CD4-positive, alpha-beta T cell (primary cell): ENCODE measurements around the gene KRT75. TPM values are rescaled to one million over a fixed set of nuclear protein-coding genes. Genes with fewer than 3 reads are reported as not detected.
"Not testable (repeated sequence)": the region's sequence is repeated elsewhere in the genome, so short reads cannot be mapped to it uniquely, and the experiment has no call there.

Experiments
- ATAC-seq: fragments of 200-7000 bp; cut with Tn5 transposase; one replicate; pipeline ENCODE4 v1.10.0; 2022; ENCODE audit warnings: mild to moderate bottlenecking; ENCODE audit not compliant: poor library complexity
- CTCF ChIA-PET: fragments of 350-600 bp; sonication (Branson Sonifier 250); formaldehyde crosslinking; loops from one replicate; lab custom pipeline; 2021; ENCODE audit warnings: antibody characterized with exemption, inconsistent platforms; lab: Charles Lee
- POLR2A ChIA-PET: fragments of 350-600 bp; sonication (Branson Sonifier 250); formaldehyde crosslinking; loops from one replicate; lab custom pipeline; 2021; ENCODE audit warnings: antibody characterized with exemption, inconsistent platforms; lab: Charles Lee
- DNase-seq, 14 experiments: peaks; one replicate each; pipeline ENCODE4 v3.0.0-alpha.2; 2013 to 2020; ENCODE audit warnings: mixed read lengths in 2 of 14
- H3K27ac ChIP-seq, 2 donors: one replicate each; pipeline versions ENCODE4 v1.5.1 to v1.7.0; 2013; ENCODE audit warnings: low read length in 2 of 2, low read depth in 1 of 2, mild to moderate bottlenecking in 1 of 2
- H3K27me3 ChIP-seq, 2 experiments: 1 replicate in 1 of 2; 2 replicates in 1 of 2; pipeline versions ENCODE4 v1.6.1 to v1.7.0; 2013; ENCODE audit warnings: low read length in 2 of 2, control low read depth in 1 of 2, mild to moderate bottlenecking in 1 of 2, moderate library complexity in 1 of 2; ENCODE audit not compliant: insufficient read depth in 2 of 2, control insufficient read depth in 1 of 2
- H3K36me3 ChIP-seq: one replicate; pipeline ENCODE4 v1.6.1; 2013; ENCODE audit warnings: low read length, control low read depth; ENCODE audit not compliant: insufficient read depth
- H3K4me1 ChIP-seq: one replicate; pipeline ENCODE4 v1.6.1; 2013; ENCODE audit warnings: low read length, control low read depth; ENCODE audit not compliant: insufficient read depth
- H3K4me3 ChIP-seq: one replicate; pipeline ENCODE4 v1.5.1; 2013; ENCODE audit warnings: mild to moderate bottlenecking, low read length, moderate library complexity
- H3K9me3 ChIP-seq, 2 experiments: 1 replicate in 1 of 2; 2 replicates in 1 of 2; pipeline versions ENCODE4 v1.6.1 to v1.7.0; 2013; ENCODE audit warnings: low read length in 2 of 2, mild to moderate bottlenecking in 2 of 2, control low read depth in 1 of 2, moderate library complexity in 1 of 2; ENCODE audit not compliant: control insufficient read depth in 1 of 2, insufficient read depth in 1 of 2
- H3K27ac Mint-ChIP-seq: one replicate; pipeline ENCODE4 v1.8.0; 2020; ENCODE audit warnings: mixed read lengths
- H3K27me3 Mint-ChIP-seq: one replicate; pipeline ENCODE4 v1.8.0; 2021; ENCODE audit warnings: mixed read lengths
- H3K36me3 Mint-ChIP-seq: one replicate; pipeline ENCODE4 v1.8.0; 2021; ENCODE audit warnings: low read depth, mixed read lengths
- H3K4me1 Mint-ChIP-seq: one replicate; pipeline ENCODE4 v1.8.0; 2021; ENCODE audit warnings: low read depth, mixed read lengths
- H3K4me3 Mint-ChIP-seq: one replicate; pipeline ENCODE4 v1.8.0; 2020; ENCODE audit warnings: mild to moderate bottlenecking, mixed read lengths
- H3K9me3 Mint-ChIP-seq: one replicate; pipeline ENCODE4 v1.8.0; 2020; ENCODE audit warnings: mixed read lengths
- intact Hi-C, 2 experiments: fragments of 100-400 bp; cut with DNase I in 1 of 2; cut with micrococcal nuclease in 1 of 2; formaldehyde crosslinking; loops; one replicate each; pipeline versions ENCODE4 v1.15.1 to v1.9.0; 2023 to 2025; cut with DNase I, micrococcal nuclease
- total RNA-seq, 174 experiments: library from RNA in 2 of 174; stranded (reverse) in 2 of 174; gene quantifications; one replicate each; pipeline ENCODE4 v1.2.3 and lab custom pipeline; 2021 to 2026
- TF ChIP-seq, protein P1 (sequence below): fragments of 200-600 bp; IDR thresholded peaks from one replicate; pipeline ENCODE4 v1.8.0; 2022; ENCODE audit warnings: antibody characterized with exemption, mild to moderate bottlenecking

The KRT75 gene
- total RNA-seq, 2 experiments from 2014 or later: not detected

DNA sequence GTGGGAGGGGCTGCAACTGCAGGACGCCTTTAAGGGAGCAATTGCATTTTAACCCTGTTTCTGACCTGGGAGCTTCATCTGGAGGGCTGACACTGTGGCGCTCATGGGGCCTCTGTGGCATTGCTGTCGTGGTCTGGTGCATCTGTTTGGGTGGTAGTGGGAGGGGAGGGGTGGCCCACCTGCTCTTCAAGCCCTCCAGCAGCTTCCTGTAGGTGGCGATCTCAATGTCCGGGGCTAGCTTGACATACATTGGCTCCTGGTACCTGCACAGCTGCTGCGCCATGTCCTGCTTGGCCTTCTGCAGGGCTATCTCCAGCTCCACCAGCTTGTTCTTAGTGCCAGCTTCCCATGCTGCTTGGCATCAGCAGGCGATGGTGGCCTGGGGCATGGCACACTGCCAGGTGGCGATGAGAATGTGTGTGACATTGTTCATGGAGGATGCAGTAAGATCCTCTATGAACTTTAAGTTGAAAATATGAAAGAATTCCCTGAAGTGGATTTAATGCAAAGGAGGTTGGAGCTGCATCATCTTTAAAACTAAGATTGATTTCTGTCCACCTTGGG, 20.3 kb downstream of the KRT75 start:
- no peak overlapping the region for H3K27ac ChIP-seq
- Mint-ChIP-seq H3K4me1 (no peaks in the 10 kb centered on the region), H3K27ac (no peak overlapping the region), H3K36me3 (no peaks in the 10 kb centered on the region), H3K4me3 (no peak overlapping the region), H3K27me3 (peaks cover 23% of the 10 kb centered on the region), H3K9me3 (no peaks in the 10 kb centered on the region)
- intact Hi-C loops: no loop called here
- ChIA-PET CTCF (no interaction called here), POLR2A (no interaction called here)
- TF ChIP-seq, protein P1, sequence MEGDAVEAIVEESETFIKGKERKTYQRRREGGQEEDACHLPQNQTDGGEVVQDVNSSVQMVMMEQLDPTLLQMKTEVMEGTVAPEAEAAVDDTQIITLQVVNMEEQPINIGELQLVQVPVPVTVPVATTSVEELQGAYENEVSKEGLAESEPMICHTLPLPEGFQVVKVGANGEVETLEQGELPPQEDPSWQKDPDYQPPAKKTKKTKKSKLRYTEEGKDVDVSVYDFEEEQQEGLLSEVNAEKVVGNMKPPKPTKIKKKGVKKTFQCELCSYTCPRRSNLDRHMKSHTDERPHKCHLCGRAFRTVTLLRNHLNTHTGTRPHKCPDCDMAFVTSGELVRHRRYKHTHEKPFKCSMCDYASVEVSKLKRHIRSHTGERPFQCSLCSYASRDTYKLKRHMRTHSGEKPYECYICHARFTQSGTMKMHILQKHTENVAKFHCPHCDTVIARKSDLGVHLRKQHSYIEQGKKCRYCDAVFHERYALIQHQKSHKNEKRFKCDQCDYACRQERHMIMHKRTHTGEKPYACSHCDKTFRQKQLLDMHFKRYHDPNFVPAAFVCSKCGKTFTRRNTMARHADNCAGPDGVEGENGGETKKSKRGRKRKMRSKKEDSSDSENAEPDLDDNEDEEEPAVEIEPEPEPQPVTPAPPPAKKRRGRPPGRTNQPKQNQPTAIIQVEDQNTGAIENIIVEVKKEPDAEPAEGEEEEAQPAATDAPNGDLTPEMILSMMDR: no peak
- no peaks in the 10 kb centered on the region for H3K4me1 ChIP-seq
- no peak overlapping the region for H3K4me3 ChIP-seq
- ATAC-seq (no peak), DNase-seq (no peak)
- H3K9me3 ChIP-seq: no peaks in the 10 kb centered on the region
- H3K36me3 ChIP-seq: no peaks in the 10 kb centered on the region
- H3K27me3 ChIP-seq: no peaks in the 10 kb centered on the region

DNA sequence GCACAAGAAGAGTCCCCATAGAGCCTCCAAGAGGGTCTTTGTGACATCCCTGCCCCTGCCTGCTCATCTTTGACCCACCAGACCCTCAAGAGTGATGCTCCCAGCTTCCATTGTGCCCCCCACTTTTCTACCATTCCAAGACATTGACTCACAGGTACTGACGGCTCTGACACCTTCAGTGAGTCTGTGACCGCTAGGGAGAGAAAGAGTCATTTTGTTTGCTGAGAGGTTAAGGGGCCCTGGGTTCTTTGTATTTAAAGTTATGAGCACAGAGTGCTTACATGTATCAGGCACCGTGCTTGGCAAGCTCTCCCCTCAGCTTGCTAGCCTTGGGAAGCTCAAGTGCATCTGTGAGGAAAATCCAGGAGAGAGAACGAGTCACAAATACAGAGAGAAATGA, 21.0 kb downstream of the KRT75 start:
- ChIA-PET CTCF (no interaction called here), POLR2A (no interaction called here)
- Mint-ChIP-seq H3K27ac (no peak overlapping the region), H3K4me1 (no peaks in the 10 kb centered on the region), H3K4me3 (no peak overlapping the region), H3K9me3 (no peaks in the 10 kb centered on the region), H3K27me3 (peaks cover 28% of the 10 kb centered on the region), H3K36me3 (no peaks in the 10 kb centered on the region)
- TF ChIP-seq, protein P1: no peak
- no peaks in the 10 kb centered on the region for H3K4me1 ChIP-seq
- no peaks in the 10 kb centered on the region for H3K36me3 ChIP-seq
- no peak overlapping the region for H3K4me3 ChIP-seq
- intact Hi-C loops: no loop called here
- no peaks in the 10 kb centered on the region for H3K27me3 ChIP-seq
- no peak for ATAC-seq
- H3K27ac ChIP-seq: no peak overlapping the region
- H3K9me3 ChIP-seq: no peaks in the 10 kb centered on the region
- DNase-seq: no peak

DNA sequence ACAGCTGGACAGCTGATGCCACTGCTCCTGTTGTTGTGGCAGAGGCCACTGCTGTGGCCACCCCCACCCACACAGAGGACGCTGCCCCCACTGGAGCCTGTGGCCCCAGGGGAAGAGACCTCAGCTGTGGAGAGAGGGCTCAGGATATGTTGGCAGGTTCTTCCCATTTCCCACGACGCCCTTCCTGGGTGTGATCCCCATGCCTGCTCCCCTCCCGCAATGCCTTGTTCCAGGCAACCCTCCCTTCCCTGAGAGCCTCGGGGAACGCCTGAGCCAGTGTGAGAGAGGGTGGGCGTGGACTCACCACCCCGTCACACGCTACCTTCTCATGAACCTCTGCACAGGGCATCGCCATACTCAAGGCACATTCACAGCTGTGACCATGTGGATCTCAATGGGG, 22.4 kb downstream of the KRT75 start:
- CTCF ChIA-PET: no interaction called here
- Histone ChIP-seq H3K36me3 (no peaks in the 10 kb centered on the region), H3K27ac (no peak overlapping the region), H3K9me3 (peaks cover 0 to 3% of the 10 kb centered on the region in 2 experiments), H3K27me3 (no peaks in the 10 kb centered on the region), H3K4me3 (no peak overlapping the region), H3K4me1 (no peaks in the 10 kb centered on the region)
- peaks cover 33% of the 10 kb centered on the region for H3K27me3 Mint-ChIP-seq
- H3K27ac Mint-ChIP-seq: no peak overlapping the region
- POLR2A ChIA-PET: no interaction called here
- no peaks in the 10 kb centered on the region for H3K36me3 Mint-ChIP-seq
- no peak overlapping the region for H3K4me3 Mint-ChIP-seq
- no peak for ATAC-seq
- DNase-seq: no peak
- intact Hi-C loops: no loop called here
- no peaks in the 10 kb centered on the region for H3K9me3 Mint-ChIP-seq
- TF ChIP-seq, protein P1: no peak
- H3K4me1 Mint-ChIP-seq: no peaks in the 10 kb centered on the region

DNA sequence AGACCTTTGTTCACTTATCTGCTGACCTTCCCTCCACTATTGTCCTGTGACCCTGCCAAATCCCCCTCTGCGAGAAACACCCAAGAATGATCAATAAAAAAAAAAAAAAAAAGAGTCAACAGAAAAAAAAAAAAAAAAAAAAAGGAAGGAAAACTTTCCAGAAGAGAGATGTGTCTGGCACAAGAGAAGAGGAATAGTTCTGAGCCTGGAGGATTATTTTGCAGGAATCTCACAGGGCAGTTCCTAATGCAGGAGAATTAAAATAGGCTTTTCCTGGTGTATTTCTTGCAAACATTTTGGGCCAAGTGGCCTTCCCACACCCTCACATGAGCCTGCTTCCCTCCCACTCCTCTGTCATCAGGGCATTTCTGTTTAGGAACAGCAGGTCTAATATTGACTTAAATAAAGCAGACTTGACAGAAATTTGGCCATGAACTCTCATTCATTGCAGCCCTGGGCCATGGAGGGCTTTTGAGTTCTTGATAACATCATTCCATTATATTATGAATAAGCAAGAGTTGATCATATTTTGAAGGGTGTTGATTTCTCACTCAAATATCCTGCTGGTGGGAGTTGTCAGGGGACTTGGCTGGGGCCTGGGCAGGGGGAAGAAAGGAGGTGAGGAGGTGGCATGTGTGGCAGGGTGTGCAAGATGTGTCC, 23.5 kb downstream of the KRT75 start:
- H3K4me3 Mint-ChIP-seq, DNase-seq, H3K4me3 ChIP-seq, H3K36me3 ChIP-seq, H3K27ac Mint-ChIP-seq, POLR2A ChIA-PET, H3K36me3 Mint-ChIP-seq, H3K4me1 Mint-ChIP-seq, H3K27me3 ChIP-seq, CTCF ChIA-PET, H3K9me3 ChIP-seq, ATAC-seq, H3K27ac ChIP-seq, H3K9me3 Mint-ChIP-seq, H3K4me1 ChIP-seq, intact Hi-C loops: not testable (repeated sequence)
- H3K27me3 Mint-ChIP-seq: peaks cover 32% of the 10 kb centered on the region
